ENCODE measurements around the gene EHD4.

- TF ChIP-seq POLR2A (IDR thresholded peaks at IDR 0.05) (no peak), CTCF (IDR thresholded peaks at IDR 0.05) (no peak)
Observed at GRCh38 chr15:42001236-42001635, 28.9 kb upstream of the EHD4 start.

Measured in gastroesophageal sphincter (tissue), 3 donors.